GM12878 (cell line): Measurements from ENCODE around the gene NIPAL3. TPM values are rescaled to one million over a fixed set of nuclear protein-coding genes. Genes with fewer than 3 reads are reported as not detected.

Experiments used
- ATAC-seq: fragments of 200-7000 bp; cut with Tn5 transposase; 3 replicates; pipeline ENCODE4 v1.9.1; 2020; ENCODE audit warnings: mild to moderate bottlenecking, moderate library complexity
- BruUV-seq: library from RNA; stranded (reverse); fragments of 400-500 nt; replicated peaks from 2 replicates; lab custom pipeline; 2021; lab: Mats Ljungman, UMichigan
- CTCF ChIA-PET: fragments of 300-600 bp; sonication (Branson Sonifier 250); formaldehyde crosslinking; extraction: SDS; loops from one replicate; lab custom pipeline; 2021; ENCODE audit warnings: inconsistent platforms; lab: Yijun Ruan, JAX
- POLR2A ChIA-PET: fragments of 350-600 bp; formaldehyde crosslinking; extraction: SDS; loops from one replicate; lab custom pipeline; 2021; ENCODE audit warnings: inconsistent platforms; lab: Charles Lee
- RAD21 ChIA-PET: fragments of 300-600 bp; sonication (Branson Sonifier 250); formaldehyde crosslinking; loops from one replicate; lab custom pipeline; 2023; ENCODE audit warnings: antibody characterized with exemption; ENCODE audit not compliant: unreplicated experiment; lab: Charles Lee
- SMC1A ChIA-PET: fragments of 300-600 bp; sonication (Branson Sonifier 250); formaldehyde crosslinking; loops from one replicate; lab custom pipeline; 2023; ENCODE audit not compliant: unreplicated experiment, uncharacterized antibody; lab: Charles Lee
- DNase-seq: peaks from one replicate; pipeline ENCODE4 v3.0.0-alpha.2; 2011; ENCODE audit warnings: low read depth, low spot score
- FAIRE-seq: peaks from 3 replicates; lab custom pipeline; 2011; peaks lifted over from hg19 to GRCh38; lab: Jason Lieb, UNC
- H2AFZ ChIP-seq: 2 replicates; pipeline ENCODE4 v1.6.0; 2011; ENCODE audit warnings: low read depth, low read length, control low read depth; ENCODE audit not compliant: control insufficient read depth
- H3K27ac ChIP-seq: 2 replicates; pipeline ENCODE4 v1.5.1; 2011; ENCODE audit warnings: control low read depth; ENCODE audit not compliant: control insufficient read depth, insufficient read depth
- H3K27me3 ChIP-seq, 2 experiments: replicated peaks in 1 of 2; 2 replicates each; pipeline versions ENCODE4 v1.6.0 to v1.6.1; 2011; ENCODE audit warnings: low read length in 1 of 2; ENCODE audit not compliant: control insufficient read depth in 2 of 2, insufficient read depth in 2 of 2
- H3K36me3 ChIP-seq, 2 experiments: 2 replicates each; pipeline ENCODE4 v1.5.1; 2011; ENCODE audit warnings: low read length in 1 of 2; ENCODE audit not compliant: control insufficient read depth in 2 of 2, insufficient read depth in 2 of 2
- H3K4me1 ChIP-seq: 2 replicates; pipeline ENCODE4 v1.6.1; 2011; ENCODE audit warnings: mild to moderate bottlenecking, low read length, moderate library complexity, mixed read lengths; ENCODE audit not compliant: control insufficient read depth, insufficient read depth
- H3K4me2 ChIP-seq: 2 replicates; pipeline ENCODE4 v1.6.0; 2011; ENCODE audit warnings: control low read depth; ENCODE audit not compliant: control insufficient read depth, insufficient read depth
- H3K4me3 ChIP-seq: fragments of 200-600 bp; sonication (generic); 2 replicates; pipeline ENCODE4 v1.5.1; 2016
- H3K79me2 ChIP-seq: 2 replicates; pipeline ENCODE4 v1.6.0; 2011; ENCODE audit warnings: low read length; ENCODE audit not compliant: control insufficient read depth, insufficient read depth
- H3K9ac ChIP-seq: 2 replicates; pipeline ENCODE4 v1.8.0; 2011; ENCODE audit warnings: low read length, control low read depth, mixed read lengths; ENCODE audit not compliant: control insufficient read depth, insufficient read depth
- H3K9me3 ChIP-seq: replicated peaks from 3 replicates; pipeline ENCODE4 v1.5.1; 2011; ENCODE audit warnings: mild to moderate bottlenecking, low read length; ENCODE audit not compliant: control insufficient read depth, insufficient read depth
- H4K20me1 ChIP-seq: 2 replicates; pipeline ENCODE4 v1.6.0; 2011; ENCODE audit not compliant: control insufficient read depth, insufficient read depth
- BCL11A ChIP-seq: IDR thresholded peaks from 2 replicates; pipeline ENCODE4 v1.6.1; 2011; ENCODE audit warnings: low read depth, low read length
- CREB1 ChIP-seq: IDR thresholded peaks from 2 replicates; pipeline ENCODE4 v1.6.1; 2012; ENCODE audit warnings: low read depth, mild to moderate bottlenecking, inconsistent platforms
- CREM ChIP-seq: IDR thresholded peaks from 2 replicates; pipeline ENCODE4 v1.6.1; 2014; ENCODE audit warnings: antibody characterized with exemption, low read depth
- EED ChIP-seq: sonication (generic); IDR thresholded peaks from 2 replicates; pipeline ENCODE4 v1.6.1; 2016; ENCODE audit warnings: antibody characterized with exemption, low read depth
- ELK1 ChIP-seq: IDR thresholded peaks from 2 replicates; pipeline ENCODE4 v1.6.1; 2012; ENCODE audit warnings: low read depth, low read length, improper control_type of control experiment
- EZH2 ChIP-seq: IDR thresholded peaks from 2 replicates; pipeline ENCODE4 v1.6.1; 2012; ENCODE audit warnings: low read depth, mild to moderate bottlenecking, control low read depth, inconsistent platforms, low read length, borderline replicate concordance; ENCODE audit not compliant: control insufficient read depth
- GABPA ChIP-seq: IDR thresholded peaks from 2 replicates; pipeline ENCODE4 v1.6.1; 2014; ENCODE audit warnings: antibody characterized with exemption, low read depth, mild to moderate bottlenecking, inconsistent platforms
- NFIC ChIP-seq: IDR thresholded peaks from 2 replicates; pipeline ENCODE4 v1.6.1; 2012; ENCODE audit warnings: low read depth, mild to moderate bottlenecking, inconsistent platforms, low read length, moderate library complexity
- NKRF ChIP-seq: fragments of 450-650 bp; conservative IDR thresholded peaks from 2 replicates; pipeline ENCODE4 v1.6.1; 2017; ENCODE audit warnings: mild to moderate bottlenecking, moderate library complexity
- PAX8 ChIP-seq: fragments of 450-650 bp; IDR thresholded peaks from 2 replicates; pipeline ENCODE4 v1.6.1; 2017; ENCODE audit warnings: mild to moderate bottlenecking, moderate library complexity
- RB1 ChIP-seq: fragments of 450-650 bp; formaldehyde crosslinking; IDR thresholded peaks from 2 replicates; pipeline ENCODE4 v1.6.1; 2017; ENCODE audit warnings: mild to moderate bottlenecking, borderline replicate concordance
- TCF3 ChIP-seq: IDR thresholded peaks from 2 replicates; pipeline ENCODE4 v1.6.1; 2012; ENCODE audit warnings: low read depth, mild to moderate bottlenecking, low read length, borderline replicate concordance; ENCODE audit not compliant: insufficient read depth
- WGBS: methylation state at CpG from one replicate; pipeline ENCODE4 v1.1.6; 2016; ENCODE audit warnings: low lambda C conversion rate; ENCODE audit not compliant: insufficient replicate concordance, insufficient coverage; ENCODE audit errors: missing lambda C conversion rate; 5-methylcytosine and 5-hydroxymethylcytosine counted together
- in situ Hi-C: fragments of 300-500 bp; cut with MboI; formaldehyde crosslinking; loops from 9 replicates; pipeline ENCODE4 v1.14.3; 2018; ENCODE audit warnings: mixed read lengths
- intact Hi-C: fragments of 100-400 bp; cut with micrococcal nuclease; formaldehyde crosslinking; loops from one replicate; pipeline ENCODE4 v1.14.2; 2022; ENCODE audit not compliant: unreplicated experiment
- polyA plus RNA-seq, 11 experiments: library from polyadenylated mRNA; depleted of rRNA in 4 of 11; unstranded in 6 of 11; stranded (reverse) in 5 of 11; fragments of >200 nt; fragmentation: Nextera tagmentation in 4 of 11; fragmentation: Illumina TruSeq in 1 of 11; extraction: Ambion mirVana in 4 of 11; extraction: Trizol in 1 of 11; gene quantifications; 1 replicate in 1 of 11; 2 replicates in 10 of 11; pipeline versions ENCODE4 v1.2.1 to v1.2.3, GENCODE V29; 2011 to 2016; ENCODE audit warnings: inconsistent platforms in 2 of 11, missing spikeins in 2 of 11, low read depth in 1 of 11
- total RNA-seq, 4 experiments: library from RNA; depleted of rRNA in 3 of 4; stranded (reverse); fragments of >200 nt in 3 of 4; fragmentation: Illumina TruSeq in 1 of 4; extraction: Trizol in 1 of 4; gene quantifications; 2 replicates each; pipeline versions ENCODE4 v1.2.1 to v1.2.3, GENCODE V29; 2013 to 2021

NIPAL3 gene
- total and polyA plus RNA-seq, 10 of the 15 experiments (the other 5 are each of a cell fraction or from before 2014, with no cell fraction given): 2.1 to 9.4 (median 4.2) TPM

GRCh38 chr1:24386241-24386640 lies 29.4 kb upstream of the NIPAL3 start:
- H3K27ac ChIP-seq: no peak overlapping the region
- no peaks in the 10 kb centered on the region for H4K20me1 ChIP-seq
- no peaks in the 10 kb centered on the region for H3K79me2 ChIP-seq
- ChIA-PET SMC1A (interaction anchor here (0.9 to 2.9 kb wide), 5 partner anchors 44 to 194 kb away, joined by 3 to 19 read pairs (median 5); no protein-coding TSS in a partner anchor), POLR2A (no interaction called here), CTCF (interaction anchor here (0.8 to 6.2 kb wide), 7 partner anchors 29 to 236 kb away, joined by 3 to 74 read pairs (median 3); partner anchors contain the start of gene NIPAL3), RAD21 (interaction anchor here (0.9 kb wide), 1 partner anchor 187 kb away, joined by 7 read pairs; no protein-coding TSS in a partner anchor)
- H3K27me3 ChIP-seq: no peaks in the 10 kb centered on the region; a peak in 1 of 4 replicates
- no peaks in the 10 kb centered on the region for H3K9me3 ChIP-seq
- BruUV-seq: no TSS peak
- intact Hi-C loops: no loop called here
- ATAC-seq (no peak), DNase-seq (no peak), FAIRE-seq (peak; percentile 41)
- TF ChIP-seq RB1: no peak
- no peak for TF ChIP-seq NKRF
- no peak for TF ChIP-seq BCL11A
- TF ChIP-seq PAX8: no peak
- TF ChIP-seq CREM: no peak
- no peak for TF ChIP-seq NFIC
- TF ChIP-seq EED: no peak
- TF ChIP-seq ELK1: no peak
- TF ChIP-seq GABPA: no peak
- no peak for TF ChIP-seq TCF3
- TF ChIP-seq CREB1: no peak
- TF ChIP-seq EZH2: no peak
- peaks cover 31% of the 10 kb centered on the region for H3K4me1 ChIP-seq
- H3K4me3 ChIP-seq: no peak overlapping the region
- no peak overlapping the region for H2AFZ ChIP-seq
- in situ Hi-C loops: no loop called here
- no peak overlapping the region for H3K4me2 ChIP-seq
- no peaks in the 10 kb centered on the region for H3K36me3 ChIP-seq
- no peak overlapping the region for H3K9ac ChIP-seq
- 68% methylated on average over 9 of the region's 9 CpGs for WGBS
